Measurements from ENCODE around the gene RNASE4.

DNA sequence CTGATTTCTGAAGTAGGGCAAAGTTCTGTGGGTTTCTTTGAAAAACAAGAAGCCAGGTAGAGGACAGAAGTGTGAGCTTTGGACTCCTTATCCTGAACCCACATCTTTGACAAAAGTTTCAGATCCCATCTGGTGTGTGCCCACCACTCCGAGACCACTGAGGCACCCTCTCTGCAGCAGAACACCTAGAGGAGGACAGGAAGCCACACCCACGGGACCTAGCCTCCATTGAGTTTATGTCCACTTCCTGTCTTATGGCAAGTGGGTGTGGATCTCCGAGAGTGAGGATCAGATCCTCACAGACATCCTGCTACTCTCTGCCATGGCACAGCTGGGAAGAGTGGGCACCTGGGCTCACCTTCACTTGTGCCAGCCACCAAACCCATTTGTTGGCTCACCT lies 26.1 kb upstream of the RNASE4 start:
- TF ChIP-seq, protein P1, sequence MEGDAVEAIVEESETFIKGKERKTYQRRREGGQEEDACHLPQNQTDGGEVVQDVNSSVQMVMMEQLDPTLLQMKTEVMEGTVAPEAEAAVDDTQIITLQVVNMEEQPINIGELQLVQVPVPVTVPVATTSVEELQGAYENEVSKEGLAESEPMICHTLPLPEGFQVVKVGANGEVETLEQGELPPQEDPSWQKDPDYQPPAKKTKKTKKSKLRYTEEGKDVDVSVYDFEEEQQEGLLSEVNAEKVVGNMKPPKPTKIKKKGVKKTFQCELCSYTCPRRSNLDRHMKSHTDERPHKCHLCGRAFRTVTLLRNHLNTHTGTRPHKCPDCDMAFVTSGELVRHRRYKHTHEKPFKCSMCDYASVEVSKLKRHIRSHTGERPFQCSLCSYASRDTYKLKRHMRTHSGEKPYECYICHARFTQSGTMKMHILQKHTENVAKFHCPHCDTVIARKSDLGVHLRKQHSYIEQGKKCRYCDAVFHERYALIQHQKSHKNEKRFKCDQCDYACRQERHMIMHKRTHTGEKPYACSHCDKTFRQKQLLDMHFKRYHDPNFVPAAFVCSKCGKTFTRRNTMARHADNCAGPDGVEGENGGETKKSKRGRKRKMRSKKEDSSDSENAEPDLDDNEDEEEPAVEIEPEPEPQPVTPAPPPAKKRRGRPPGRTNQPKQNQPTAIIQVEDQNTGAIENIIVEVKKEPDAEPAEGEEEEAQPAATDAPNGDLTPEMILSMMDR (IDR thresholded peaks at IDR 0.05): no peak
- TF ChIP-seq POLR2A (IDR thresholded peaks at IDR 0.05) (no peak), POLR2AphosphoS5 (IDR thresholded peaks at IDR 0.05) (no peak), EP300 (IDR thresholded peaks at IDR 0.05) (no peak)

Data from sigmoid colon (tissue), 4 donors.